ENCODE measurements around the gene LRP1.

Gene LRP1

DNA sequence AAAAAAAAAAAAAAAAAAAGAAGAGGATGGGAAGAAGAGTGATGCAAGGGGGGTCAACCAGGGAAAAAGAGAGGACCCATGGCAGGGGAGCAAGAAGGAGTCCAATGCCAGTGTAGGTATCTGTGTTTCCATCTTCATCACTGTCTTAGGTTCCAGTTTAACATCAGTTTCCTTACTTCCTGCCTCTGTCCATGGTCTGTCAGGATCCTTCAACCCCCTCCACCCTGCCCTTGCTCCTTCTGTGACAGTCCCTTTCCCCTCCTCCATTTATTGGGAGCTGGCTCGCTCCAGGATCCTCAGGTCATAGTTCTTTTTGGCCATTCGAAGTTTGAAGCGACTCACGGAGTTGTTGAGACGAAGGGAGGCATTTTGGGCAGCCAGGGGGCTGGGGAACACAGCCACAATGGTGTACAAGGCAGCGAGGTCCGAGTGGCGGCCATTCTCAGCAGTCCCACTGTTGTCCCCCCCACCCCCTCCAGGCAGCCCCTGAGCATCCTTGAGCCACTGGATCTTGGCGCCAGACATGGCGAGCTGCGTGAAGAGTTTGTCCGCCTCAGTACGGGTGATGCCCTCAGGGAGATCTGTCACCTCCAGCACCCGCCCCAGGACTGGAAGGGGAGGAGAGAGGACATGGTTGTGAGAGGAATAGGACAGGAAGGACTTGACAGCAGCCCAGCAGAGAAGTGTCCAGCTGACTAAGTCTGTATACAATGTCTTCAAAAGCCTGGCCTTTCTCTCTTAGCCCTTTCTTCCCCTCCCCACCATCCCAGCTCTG, 126.4 kb downstream of the LRP1 start:
- DNase-seq (ENCODE audit: insufficient read length, low spot score) (no peak), FAIRE-seq (no peak)
- TF ChIP-seq, protein P1, sequence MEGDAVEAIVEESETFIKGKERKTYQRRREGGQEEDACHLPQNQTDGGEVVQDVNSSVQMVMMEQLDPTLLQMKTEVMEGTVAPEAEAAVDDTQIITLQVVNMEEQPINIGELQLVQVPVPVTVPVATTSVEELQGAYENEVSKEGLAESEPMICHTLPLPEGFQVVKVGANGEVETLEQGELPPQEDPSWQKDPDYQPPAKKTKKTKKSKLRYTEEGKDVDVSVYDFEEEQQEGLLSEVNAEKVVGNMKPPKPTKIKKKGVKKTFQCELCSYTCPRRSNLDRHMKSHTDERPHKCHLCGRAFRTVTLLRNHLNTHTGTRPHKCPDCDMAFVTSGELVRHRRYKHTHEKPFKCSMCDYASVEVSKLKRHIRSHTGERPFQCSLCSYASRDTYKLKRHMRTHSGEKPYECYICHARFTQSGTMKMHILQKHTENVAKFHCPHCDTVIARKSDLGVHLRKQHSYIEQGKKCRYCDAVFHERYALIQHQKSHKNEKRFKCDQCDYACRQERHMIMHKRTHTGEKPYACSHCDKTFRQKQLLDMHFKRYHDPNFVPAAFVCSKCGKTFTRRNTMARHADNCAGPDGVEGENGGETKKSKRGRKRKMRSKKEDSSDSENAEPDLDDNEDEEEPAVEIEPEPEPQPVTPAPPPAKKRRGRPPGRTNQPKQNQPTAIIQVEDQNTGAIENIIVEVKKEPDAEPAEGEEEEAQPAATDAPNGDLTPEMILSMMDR (IDR thresholded peaks at IDR 0.05; ENCODE audit: insufficient read depth, missing control alignments): no peak

DNA sequence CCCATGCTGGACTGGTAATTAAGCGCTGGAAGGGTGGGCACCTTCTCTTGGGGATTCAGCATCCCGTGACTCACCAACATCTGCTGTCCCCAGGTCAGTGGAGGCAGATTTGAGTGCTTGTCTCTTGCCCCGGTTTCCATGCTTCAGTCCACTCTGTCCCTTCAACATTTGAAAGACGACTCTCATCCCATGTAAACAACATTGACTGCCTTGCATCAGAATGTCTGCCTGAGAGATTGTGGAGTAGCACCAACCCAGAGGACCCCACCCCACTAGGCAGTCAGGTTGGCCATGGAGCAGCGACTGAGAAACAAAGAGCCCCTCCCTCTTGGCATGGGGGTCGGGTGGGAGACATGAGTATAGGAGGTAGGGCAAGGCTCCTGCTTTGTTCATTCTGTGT, 127.6 kb downstream of the LRP1 start:
- DNase-seq (ENCODE audit: insufficient read length, low spot score): no peak
- TF ChIP-seq, protein P1 (IDR thresholded peaks at IDR 0.05; ENCODE audit: insufficient read depth, missing control alignments): no peak
- FAIRE-seq: no peak

DNA sequence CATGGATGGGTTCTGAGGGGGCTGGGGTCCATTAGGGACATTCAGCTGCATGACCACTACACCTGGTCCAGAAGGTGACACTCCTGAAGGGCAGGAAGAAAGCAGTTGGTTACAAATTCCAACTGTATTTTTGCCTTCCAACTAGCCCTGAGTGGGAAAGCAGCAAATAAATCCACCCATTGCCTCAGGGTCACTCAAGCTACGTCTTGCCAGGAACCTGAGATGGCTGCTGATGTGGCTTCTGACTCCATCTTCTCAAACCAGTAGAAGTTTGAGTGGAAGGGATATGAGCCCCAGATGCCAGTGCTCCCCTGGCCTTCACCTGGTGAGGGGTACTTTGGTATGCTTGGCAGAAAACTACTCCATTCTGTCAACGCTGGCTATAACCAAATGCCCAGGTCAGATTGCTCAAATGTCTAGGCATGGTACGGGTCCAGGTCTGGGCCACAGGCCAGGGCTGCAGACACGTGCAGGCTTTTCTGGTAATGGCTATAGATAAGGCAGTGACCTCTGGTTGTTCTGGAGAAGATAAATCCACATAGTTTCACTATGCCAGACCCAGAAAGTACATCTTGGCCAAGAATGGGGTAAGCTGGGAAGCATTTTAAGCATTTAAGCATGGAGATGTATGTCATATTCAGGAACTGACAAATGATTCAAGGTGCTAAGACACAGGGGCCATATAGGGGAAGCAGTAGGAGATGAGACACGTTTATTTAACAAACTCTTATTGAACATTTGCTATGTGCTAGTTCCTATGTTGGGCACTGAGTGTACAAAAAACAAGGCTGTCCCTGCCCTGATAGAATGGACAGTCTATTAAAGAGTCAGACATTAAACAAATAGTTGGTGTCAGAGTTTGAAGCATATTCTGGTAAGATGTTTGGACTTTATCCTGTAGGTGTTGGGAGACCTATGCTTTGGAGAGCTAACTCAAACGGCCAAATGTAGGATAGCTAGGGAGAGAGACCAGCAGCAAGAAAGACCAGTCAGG, 131.0 kb downstream of the LRP1 start:
- FAIRE-seq (no peak), DNase-seq (ENCODE audit: insufficient read length, low spot score) (no peak)
- TF ChIP-seq, protein P1 (IDR thresholded peaks at IDR 0.05; ENCODE audit: insufficient read depth, missing control alignments): no peak

DNA sequence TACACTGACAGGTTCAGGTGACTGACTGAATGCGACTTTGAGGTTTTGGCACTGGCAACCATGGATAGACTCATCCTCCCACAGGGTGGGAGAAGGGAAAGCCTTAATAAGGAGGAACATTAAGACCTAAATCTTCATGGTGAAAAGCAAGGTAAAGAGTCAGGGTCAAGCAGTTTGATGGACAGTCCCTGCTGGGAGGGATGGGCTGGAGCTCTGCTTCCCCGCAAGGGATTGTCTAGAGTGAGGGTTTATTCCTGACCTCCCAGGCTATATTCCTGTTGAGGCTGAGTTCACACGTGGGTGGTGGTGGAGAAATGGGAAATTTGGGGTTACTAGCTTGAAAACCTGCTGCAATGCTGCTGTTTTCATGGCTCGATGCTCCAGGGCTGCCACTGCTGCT, 132.1 kb downstream of the LRP1 start:
- FAIRE-seq: no peak
- TF ChIP-seq, protein P1 (IDR thresholded peaks at IDR 0.05; ENCODE audit: insufficient read depth, missing control alignments): no peak
- no peak for DNase-seq (ENCODE audit: insufficient read length, low spot score)

DNA sequence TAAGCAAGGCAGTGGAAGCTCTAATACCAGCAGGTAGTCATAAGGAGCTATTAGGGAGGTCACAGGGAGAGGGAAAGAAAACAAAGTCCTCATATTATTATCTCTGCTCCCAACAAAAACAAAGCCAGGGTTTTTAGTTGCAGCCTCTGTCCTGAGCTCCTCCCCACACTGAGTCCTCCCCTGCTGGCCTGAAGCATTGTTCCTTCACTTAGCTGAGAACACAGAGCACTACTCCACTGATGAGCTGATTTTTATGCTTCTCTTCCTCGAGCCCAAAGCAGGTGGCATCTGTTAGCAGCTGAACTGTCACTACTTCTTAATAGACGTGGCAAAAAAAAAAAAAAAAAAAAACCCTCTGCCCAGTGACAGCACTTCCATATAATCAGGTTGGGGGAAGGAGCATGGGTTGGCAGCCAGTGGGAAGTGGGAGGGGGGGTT, 133.2 kb downstream of the LRP1 start:
- no peak for FAIRE-seq
- TF ChIP-seq, protein P1 (IDR thresholded peaks at IDR 0.05; ENCODE audit: insufficient read depth, missing control alignments): no peak
- DNase-seq (ENCODE audit: insufficient read length, low spot score): no peak

DNA sequence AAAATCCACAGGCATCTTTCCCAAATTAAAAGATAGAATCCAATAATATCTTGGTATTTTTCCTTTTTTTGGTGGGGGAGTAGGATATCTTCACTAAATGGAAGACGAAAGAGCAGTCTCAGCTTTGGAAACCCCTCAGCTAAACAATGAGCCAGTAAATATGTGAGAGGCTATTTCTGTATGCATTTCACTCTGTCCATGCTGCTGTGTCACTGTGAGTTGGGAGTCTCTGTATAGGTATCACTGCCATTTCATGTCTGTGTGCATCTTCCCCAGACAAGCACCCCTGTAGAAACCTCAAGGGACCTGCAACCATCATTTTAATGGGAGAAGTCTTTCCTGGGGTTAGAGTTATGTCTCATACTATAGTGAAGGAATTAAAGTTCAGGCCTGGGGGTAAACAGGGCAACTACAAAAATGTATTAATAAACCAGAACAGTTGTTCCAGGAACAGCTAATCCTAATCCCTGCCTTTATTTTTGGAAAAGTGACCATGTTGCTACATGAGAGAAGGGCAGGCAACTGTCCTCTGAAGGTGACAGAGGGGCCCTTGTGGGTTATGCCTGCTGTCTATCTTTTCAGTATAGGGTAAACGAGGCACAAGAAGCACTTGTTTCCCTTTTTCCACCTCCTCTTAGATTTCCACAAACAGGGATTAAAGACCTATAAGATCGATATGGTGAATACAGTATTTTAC, 134.0 kb downstream of the LRP1 start:
- no peak for FAIRE-seq
- no peak for DNase-seq (ENCODE audit: insufficient read length, low spot score)
- TF ChIP-seq, protein P1 (IDR thresholded peaks at IDR 0.05; ENCODE audit: insufficient read depth, missing control alignments): no peak

Data from D721Med (cell line).